GM20431 (cell line): ENCODE data around the gene RBM20.

Experiments
- in situ Hi-C: fragments of 300-500 bp; cut with MseI, MboI; formaldehyde crosslinking; loops from one replicate; pipeline ENCODE4 v1.15.0; 2020; ENCODE audit warnings: low sequenced_read_pairs; ENCODE audit not compliant: unreplicated experiment

RBM20 gene

GRCh38 chr10:110775020-110775375 is 130.9 kb downstream of the RBM20 start:
- in situ Hi-C loops: no loop called here

GRCh38 chr10:110775406-110775805 is 131.3 kb downstream of the RBM20 start:
- in situ Hi-C loops: no loop called here

DNA sequence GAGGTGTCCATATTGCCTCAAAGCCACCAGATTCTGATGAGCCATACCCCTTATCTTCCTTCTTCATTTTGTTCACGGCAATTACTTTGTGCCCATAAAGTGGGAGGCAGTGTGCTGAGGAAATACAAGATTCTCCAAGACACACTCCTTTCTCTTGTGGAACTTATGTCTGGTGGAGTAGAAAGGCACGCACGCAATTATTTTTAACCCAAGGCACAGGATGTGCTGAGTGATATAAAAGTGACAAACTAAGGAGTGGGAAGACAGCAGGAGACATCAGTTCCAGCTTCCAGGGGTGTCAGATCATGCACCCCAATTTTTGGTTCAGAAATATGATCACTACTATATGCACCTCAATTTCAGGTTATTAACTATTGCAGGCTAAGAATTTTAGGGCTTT is 132.9 kb downstream of the RBM20 start:
- in situ Hi-C loops: no loop called here

- in situ Hi-C loops: no loop called here
Measured at GRCh38 chr10:110777661-110778060, 133.5 kb downstream of the RBM20 start.

DNA sequence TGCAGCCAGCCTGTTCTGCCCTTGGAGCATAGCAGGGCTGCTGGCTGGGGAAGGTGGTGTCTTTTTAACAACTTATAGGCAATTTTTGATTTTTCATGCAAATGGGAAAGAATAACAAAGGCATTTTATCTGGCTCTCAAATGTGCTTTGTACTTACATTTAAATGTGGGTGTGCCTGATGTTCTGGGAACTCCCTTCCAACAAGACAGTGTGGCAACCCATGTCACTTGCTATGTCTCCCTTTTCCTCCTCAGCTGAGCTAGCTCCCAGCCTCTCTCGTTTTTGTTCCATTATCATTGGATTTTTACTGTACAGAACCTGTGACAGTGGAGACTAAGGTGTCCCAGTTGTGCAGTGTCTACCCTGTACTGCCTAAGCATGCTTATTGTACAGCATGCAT is 134.1 kb downstream of the RBM20 start:
- in situ Hi-C loops: no loop called here

DNA sequence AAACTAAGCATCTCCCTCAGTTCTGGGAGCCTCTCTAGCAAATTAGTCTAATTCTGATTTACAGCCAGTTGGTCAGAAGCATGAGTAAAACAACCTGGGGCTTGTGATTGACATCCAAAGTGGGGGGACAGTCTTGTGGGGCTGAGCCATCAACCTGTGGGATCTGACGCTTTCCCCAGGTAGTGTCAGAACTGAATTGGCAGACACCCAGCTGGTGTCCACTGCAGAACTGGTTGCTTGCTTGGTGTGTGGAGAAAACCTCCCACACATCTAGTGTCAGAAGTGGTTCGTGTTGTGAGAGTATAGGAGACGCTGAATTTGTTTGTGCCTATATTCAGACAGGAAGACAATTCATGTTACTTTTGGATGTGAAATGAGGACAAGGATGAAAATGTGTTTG is 135.4 kb downstream of the RBM20 start:
- in situ Hi-C loops: no loop called here

DNA sequence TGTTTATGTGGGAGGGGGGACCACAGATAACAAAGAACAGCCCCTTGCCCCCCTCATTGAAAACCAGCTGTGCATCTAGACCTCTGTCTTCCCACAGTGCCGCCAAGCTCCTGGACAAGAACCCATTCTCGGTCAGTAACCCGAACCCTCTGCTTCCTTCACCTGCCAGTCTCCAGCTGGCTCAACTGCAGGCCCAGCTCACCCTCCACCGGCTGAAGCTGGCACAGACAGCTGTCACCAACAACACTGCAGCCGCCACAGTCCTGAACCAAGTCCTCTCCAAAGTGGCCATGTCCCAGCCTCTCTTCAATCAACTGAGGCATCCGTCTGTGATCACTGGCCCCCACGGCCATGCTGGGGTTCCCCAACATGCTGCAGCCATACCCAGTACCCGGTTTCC is 136.6 kb downstream of the RBM20 start:
- in situ Hi-C loops: no loop called here

GRCh38 chr10:110781139-110781538 is 137.0 kb downstream of the RBM20 start:
- in situ Hi-C loops: no loop called here

GRCh38 chr10:110782616-110783015 is 138.5 kb downstream of the RBM20 start:
- in situ Hi-C loops: no loop called here

- in situ Hi-C loops: no loop called here
Measured at GRCh38 chr10:110783509-110784107, 139.5 kb downstream of the RBM20 start.

DNA sequence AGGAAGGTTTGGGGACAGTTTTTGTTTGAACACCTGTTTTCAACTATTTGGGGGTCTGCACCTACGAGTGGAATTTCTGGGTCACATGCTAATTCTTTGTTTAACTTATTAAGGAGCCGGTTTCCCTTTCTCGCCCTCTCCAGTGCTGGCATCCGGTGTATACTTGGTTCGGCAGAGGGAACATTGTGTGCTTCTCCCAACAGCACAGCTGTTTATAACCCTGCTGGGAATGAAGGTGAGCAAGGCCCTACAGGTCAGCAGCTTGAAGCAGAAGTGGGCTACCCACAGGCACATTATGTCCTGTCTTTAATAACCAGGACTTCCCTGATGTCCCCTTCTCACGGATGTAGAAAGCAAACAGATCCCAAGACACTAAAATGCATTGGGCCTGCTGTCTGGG is 140.1 kb downstream of the RBM20 start:
- in situ Hi-C loops: no loop called here

DNA sequence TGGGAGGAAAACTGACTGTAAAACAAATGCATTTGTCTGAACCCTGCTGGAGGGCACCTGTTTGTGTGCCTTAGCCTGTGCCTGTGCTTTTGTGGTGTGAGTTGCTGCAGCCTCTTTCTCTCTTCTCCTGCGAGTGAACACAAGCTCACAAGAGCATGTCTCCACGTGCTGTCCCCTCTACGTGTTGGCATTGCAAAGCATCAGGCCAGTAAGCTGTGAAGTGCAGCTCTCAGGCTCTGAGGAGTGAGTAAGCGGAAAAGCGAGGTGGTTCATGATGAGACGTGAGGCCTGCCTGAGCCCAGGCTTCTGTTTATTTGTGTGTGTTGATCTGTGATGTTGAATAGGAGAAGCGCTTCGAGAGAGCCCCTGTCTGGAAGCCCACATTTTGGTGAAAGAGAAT is 142.0 kb downstream of the RBM20 start:
- in situ Hi-C loops: no loop called here

DNA sequence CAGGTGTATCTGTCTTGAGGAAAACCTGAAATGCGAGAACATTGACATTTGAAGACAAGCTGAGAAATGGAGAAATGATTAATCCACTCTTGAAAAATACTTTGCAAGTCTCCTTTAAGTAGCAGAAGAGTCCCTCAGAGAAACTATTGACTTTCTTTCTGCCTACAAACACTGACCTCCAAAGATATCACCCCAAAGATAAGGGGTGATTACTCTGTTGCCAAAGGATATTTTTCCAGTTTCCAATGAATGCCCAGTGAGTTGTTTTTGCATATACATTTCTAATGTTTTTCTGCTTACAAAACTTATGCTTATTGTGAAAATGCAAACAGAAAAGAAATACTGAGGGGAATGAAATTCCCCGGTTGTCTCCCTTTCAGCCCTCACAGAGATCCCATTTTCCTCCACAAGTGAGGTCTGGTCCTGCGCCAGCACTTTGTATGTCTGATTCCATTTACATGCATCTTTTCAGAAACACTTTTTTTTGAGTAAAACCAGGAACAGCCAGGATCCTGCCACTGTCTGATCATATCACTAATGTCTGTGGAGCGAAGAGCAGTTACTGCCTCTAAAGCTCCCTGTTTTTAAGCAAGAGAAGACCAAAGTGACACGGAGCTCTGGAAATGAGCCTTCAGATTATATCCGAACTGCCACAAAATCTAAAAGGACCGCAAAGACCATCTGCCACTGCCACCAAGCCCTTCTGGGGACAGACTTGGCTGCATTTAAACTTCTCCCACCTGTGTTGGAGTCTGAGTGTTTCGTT is 144.7 kb downstream of the RBM20 start:
- in situ Hi-C loops: no loop called here

DNA sequence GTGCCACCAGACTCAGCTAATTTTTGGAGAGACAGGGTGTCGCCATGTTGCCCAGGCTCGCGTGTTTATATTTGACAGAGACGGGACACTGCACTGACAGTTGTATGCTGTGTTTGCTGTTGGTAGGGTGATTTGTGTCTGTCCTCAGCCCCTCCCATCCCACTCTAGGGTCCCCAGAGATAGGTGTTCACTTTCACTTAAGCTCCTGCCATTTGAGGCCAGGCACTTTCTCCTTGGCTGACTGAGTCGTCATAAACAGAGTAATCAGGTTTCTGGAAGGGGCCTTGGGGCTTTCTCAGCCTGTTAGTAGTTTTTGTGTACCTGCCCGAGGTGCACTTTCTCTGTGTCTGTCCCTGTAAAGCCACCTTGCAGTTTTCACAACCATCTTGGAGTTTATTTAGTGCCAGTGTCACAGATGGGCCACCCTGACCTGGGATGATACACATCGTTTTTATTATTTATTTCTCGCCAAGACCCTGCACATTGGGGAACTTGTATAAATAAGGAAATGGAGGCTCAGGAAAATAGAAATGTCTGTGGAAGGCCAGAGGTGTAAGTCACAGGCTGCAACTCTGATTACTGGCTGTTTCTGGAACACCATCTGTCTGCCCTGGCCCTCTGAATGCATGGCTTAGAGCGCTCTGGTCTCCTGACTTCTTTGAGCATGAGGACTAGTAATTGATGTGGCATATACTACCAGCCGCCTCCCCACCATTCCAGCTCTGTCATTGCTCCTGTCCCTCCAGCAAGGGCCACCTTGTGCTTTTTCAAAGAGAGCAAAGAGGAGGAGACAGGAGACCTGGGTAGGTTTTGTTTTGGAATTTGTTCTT is 145.7 kb downstream of the RBM20 start:
- in situ Hi-C loops: no loop called here

- in situ Hi-C loops: no loop called here
Measured at GRCh38 chr10:110790913-110791506, 146.9 kb downstream of the RBM20 start.

GRCh38 chr10:110791541-110792073 is 147.5 kb downstream of the RBM20 start:
- in situ Hi-C loops: no loop called here

DNA sequence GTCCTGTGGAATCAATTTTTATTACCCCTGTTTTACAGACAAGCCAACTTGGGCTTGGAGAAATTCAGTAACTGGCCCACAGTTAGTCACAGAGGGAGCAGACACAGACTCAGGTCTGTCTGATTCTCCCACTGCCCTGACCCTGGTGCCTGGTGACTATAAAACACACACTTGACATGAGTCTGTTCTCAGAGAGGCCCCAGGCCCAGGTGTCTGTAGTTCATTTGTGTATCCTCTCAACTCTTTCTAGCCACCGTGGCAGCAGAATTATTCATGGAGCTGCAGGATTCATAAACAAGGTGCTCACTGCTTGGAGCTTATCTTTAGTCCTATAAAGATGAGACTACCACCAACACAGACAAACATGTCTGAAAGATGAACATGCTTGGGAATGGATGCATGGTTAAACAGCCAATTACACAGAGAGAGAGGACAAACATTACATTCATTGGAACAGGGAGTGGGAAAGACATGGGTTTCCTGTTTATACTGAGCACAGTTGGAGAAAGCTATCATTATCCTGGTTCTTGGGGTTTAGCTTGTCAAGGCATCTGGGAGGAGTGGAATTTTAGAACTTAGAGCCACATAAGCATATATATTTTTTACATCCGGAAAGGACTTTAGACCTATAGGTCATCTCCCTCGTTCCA is 148.5 kb downstream of the RBM20 start:
- in situ Hi-C loops: no loop called here

DNA sequence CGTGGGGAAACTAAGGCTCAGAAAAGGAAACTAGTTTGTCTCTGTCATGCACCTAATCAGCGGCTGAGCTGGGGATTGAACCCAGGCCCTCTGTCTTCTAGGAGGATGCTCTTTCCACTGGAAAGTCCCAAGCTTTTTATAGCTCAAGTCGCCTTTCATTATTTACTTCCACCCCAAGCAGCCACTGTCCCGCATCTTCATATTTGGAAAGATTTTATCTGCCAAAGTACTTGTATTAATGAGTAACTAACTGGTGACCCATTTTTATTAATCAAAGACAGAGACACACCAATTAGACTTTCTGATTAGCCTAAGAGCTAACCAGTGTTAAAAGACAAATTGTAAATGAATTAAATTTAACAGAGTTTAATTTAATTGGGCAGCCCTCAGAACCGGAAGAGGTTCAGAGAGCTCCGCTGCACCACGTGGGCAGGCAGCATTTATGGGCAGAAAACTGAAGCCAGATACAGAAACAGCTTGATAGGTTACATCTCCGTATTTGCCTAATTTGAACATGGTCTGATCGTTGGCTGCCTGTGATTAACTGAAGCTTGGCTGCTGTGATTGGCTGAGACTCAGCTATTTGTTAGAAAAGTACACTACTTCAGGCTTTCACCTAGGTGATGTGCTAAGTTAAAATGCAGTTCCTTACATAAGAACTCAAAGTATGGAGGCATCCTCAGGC is 149.1 kb downstream of the RBM20 start:
- in situ Hi-C loops: no loop called here

DNA sequence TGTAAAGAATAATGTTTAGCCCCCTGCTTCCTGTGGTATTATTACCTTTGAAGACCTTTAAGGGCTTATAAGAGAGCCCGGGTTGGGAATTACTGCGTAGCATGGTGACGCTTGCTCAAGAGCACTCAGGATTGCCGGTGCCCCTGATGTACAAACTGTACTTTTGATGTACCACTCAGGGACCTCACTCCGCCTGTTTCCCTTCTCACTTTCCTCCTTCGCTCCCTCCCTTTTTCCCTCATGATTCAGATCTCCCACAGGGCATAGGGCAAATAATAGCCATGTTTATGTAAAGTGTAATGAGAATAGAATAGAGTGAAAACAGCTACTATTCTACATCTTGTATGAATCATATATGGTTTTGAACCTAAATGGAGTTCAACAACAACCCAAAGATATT is 149.8 kb downstream of the RBM20 start:
- in situ Hi-C loops: no loop called here

DNA sequence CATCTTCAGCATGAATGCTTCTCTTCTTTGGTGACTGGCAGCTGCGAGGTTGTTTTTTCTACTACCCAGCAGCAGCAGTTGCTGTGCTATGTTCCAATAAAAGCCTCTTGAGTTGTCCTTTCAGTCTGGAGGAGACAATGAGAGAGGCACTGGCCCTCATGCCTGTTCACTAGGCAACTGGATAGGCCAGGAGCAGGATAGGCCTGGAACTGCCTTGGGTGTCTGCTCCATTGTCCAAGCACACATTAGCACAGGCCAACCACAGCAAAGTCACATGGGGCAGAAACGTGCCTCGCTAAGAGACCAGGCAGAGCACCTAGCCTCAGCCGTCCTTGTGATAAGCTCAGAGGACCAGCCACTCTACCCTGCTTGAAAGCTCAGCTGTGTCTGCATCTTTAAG is 150.7 kb downstream of the RBM20 start:
- in situ Hi-C loops: no loop called here
